ENCODE measurements around the gene CCDC24. TPM values are rescaled to one million over a fixed set of nuclear protein-coding genes. Genes with fewer than 3 reads are reported as not detected.

The CCDC24 gene
- total and polyA plus RNA-seq, 2 of the 4 experiments (the other 2 are of a cell fraction): 1.4 to 4.6 TPM

GRCh38 chr1:43963890-43964289, 27.5 kb upstream of the CCDC24 start:
- Histone ChIP-seq H3K4me3 (ENCODE audit: insufficient read depth, low read depth, low read length) (no peak overlapping the region), H2BK15ac (ENCODE audit: low read depth, low read length) (no peak overlapping the region), H3K27me3 (ENCODE audit: control insufficient read depth, insufficient read depth, low read length) (no peaks in the 10 kb centered on the region), H2BK20ac (ENCODE audit: low read depth, low read length) (no peak overlapping the region), H3K79me1 (ENCODE audit: low read depth in 1 of 2, low read length in 2 of 2) (0 out of 4 replicates have a peak, but pooled peaks cover 0 to 3% of the 10 kb centered on the region in 2 experiments), H3K27ac (ENCODE audit: insufficient read depth, low read length) (no peak overlapping the region), H3K18ac (ENCODE audit: low read depth, low read length) (no peak overlapping the region), H3K36me3 (ENCODE audit: control insufficient read depth, insufficient read depth, low read length) (peaks cover 37% of the 10 kb centered on the region), H3K4ac (ENCODE audit: low read depth, low read length) (no peak overlapping the region), H3K4me1 (ENCODE audit: control insufficient read depth, insufficient read depth, low read length) (no peaks in the 10 kb centered on the region), H3K14ac (replicated peaks; ENCODE audit: low read depth, low read length) (no peak overlapping the region), H4K91ac (ENCODE audit: insufficient read depth, low read depth, low read length) (no peak overlapping the region), H2AFZ (replicated peaks; ENCODE audit: low read length, poor library complexity) (no peak overlapping the region), H3K56ac (ENCODE audit: extremely low read depth, insufficient read depth, low read length) (no peak overlapping the region), H3K9me1 (ENCODE audit: insufficient read depth, low read length) (peaks cover 11% of the 10 kb centered on the region), H2AK5ac (ENCODE audit: low read depth, low read length) (no peak overlapping the region), H3K23ac (ENCODE audit: low read depth, low read length) (no peak overlapping the region), H2AK9ac (replicated peaks; ENCODE audit: low read depth, low read length, poor library complexity) (no peak overlapping the region), H3K9me3 (ENCODE audit: control insufficient read depth, insufficient read depth, low read length) (no peaks in the 10 kb centered on the region), H4K20me1 (ENCODE audit: insufficient read depth, low read length) (peaks cover 7% of the 10 kb centered on the region; the same call in 1 of the 2 replicates), H2BK5ac (ENCODE audit: low read depth, low read length, poor library complexity, severe bottlenecking) (no peak overlapping the region), H3K4me2 (ENCODE audit: low read depth, low read length) (no peak overlapping the region), H3K9ac (ENCODE audit: low read depth, low read length) (no peak overlapping the region), H2BK120ac (ENCODE audit: low read depth, low read length) (no peak overlapping the region), H4K5ac (ENCODE audit: low read depth, low read length) (no peak overlapping the region), H4K8ac (ENCODE audit: low read depth in 2 of 2, low read length in 2 of 2) (no peak overlapping the region)
- CTCF ChIA-PET: no interaction called here
- intact Hi-C loops (cut with micrococcal nuclease) (no loop called here), dilution Hi-C loops (cut with HindIII; ENCODE audit: low sequenced_read_pairs, unreplicated experiment) (no loop called here), in situ Hi-C loops (cut with MboI; ENCODE audit: low sequenced_read_pairs) (loop anchor here (25.0 kb wide), 1 partner anchor 427 kb away; the partner anchor contains the start of gene PTPRF)
- no TSS peak for BruUV-seq (replicated peaks)
- no peak for DNase-seq
- ATAC-seq (ENCODE audit: low read depth): no peak
- WGBS, 2 experiments (ENCODE audit: extremely low coverage in 2 of 2, insufficient read length in 1 of 2): no CpG with 5 or more reads among the region's 5 CpGs
- POLR2A ChIA-PET (ENCODE audit: unreplicated experiment): interaction anchor here (0.6 kb wide), 1 partner anchor 510 kb away, joined by 3 read pairs; the partner anchor contains the start of gene HYI
- TF ChIP-seq CHD1 (IDR thresholded peaks at IDR 0.05; ENCODE audit: low read depth, low read length) (no peak), CTCF (conservative IDR thresholded peaks at IDR 0.05; ENCODE audit: low read depth, low read length) (no peak), MAZ (IDR thresholded peaks at IDR 0.05; ENCODE audit: borderline replicate concordance, low read depth, low read length) (no peak), NFE2L2 (IDR thresholded peaks at IDR 0.05; ENCODE audit: low read depth, low read length) (no peak), POLR2A (IDR thresholded peaks at IDR 0.05; ENCODE audit: low read depth, low read length) (no peak), RAD21 (IDR thresholded peaks at IDR 0.05; ENCODE audit: low read length) (no peak), RCOR1 (IDR thresholded peaks at IDR 0.05; ENCODE audit: insufficient replicate concordance, low read length) (no peak), CEBPB (IDR thresholded peaks at IDR 0.05; ENCODE audit: low read depth, low read length) (no peak), MXI1 (IDR thresholded peaks at IDR 0.05; ENCODE audit: borderline replicate concordance, low read depth, low read length) (no peak), RFX5 (IDR thresholded peaks at IDR 0.05; ENCODE audit: low read depth, low read length) (no peak)
- TF ChIP-seq, protein P1, sequence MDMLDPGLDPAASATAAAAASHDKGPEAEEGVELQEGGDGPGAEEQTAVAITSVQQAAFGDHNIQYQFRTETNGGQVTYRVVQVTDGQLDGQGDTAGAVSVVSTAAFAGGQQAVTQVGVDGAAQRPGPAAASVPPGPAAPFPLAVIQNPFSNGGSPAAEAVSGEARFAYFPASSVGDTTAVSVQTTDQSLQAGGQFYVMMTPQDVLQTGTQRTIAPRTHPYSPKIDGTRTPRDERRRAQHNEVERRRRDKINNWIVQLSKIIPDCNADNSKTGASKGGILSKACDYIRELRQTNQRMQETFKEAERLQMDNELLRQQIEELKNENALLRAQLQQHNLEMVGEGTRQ (IDR thresholded peaks at IDR 0.05; ENCODE audit: low read depth, low read length): no peak
